ENCODE results near the gene SEC14L1.

Gene SEC14L1

GRCh38 chr17:77164483-77165091 is 23.8 kb downstream of the SEC14L1 start:
- no peak for DNase-seq

DNA sequence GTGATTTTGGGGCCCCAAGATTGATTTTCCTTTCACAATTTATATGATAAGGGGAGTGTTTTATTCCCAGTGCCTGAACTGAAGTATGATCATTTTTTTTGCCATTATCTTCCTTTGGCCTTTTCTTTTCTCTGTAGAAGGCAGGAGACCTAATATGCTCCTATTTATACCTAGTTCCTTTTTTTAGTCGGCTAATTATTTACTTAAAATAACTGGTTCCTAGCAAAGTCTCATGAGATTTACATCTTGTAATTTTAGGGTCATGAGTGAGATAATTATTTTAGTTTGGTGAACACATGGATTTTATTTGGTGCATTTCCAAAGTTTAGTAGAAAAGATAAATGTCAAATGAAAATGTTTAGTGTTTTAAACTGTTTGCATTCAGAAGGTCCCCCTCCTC is 24.8 kb downstream of the SEC14L1 start:
- DNase-seq = no peak

DNA sequence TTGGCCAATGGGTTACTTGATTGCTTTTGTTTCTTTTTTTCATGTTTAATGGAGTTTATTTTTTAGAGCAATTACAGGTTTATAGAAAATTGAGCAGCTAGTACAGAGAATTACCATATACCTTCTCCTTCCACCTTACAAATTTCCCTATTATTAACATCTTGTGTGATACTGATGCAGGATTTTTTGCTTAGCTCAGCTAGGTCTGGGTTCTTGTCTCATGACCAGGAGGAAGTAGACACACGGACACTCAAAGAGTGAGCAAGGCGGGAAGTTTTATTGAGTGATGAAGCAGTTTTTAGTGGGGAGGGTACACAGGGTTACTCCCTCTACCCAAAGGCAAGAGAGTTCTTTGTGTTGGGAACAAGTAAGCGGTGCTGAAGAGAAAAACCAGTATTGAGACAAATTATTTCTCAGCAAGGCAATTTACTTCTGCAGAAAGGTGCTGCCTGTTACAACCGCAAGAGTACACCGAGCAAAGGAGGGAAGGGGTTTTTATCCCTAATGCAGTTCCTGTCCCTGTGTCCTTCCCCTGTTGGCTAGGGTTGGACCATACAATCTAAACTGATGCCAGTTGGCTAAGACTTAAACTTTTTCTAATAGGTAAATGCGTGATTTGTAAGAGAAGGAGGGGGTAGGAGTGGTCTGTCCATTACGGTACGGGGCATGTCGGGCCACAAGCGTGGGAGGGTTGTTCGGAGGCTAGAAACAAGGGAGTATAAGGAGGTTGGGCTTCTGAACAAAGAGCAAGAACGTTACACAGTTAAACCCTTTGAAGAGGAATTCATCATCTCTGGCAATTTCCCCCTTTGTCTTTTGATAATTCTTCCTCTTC is 26.9 kb downstream of the SEC14L1 start:
- no peak for DNase-seq

- no peak for DNase-seq
Observed at GRCh38 chr17:77173104-77173503, 32.3 kb downstream of the SEC14L1 start.

DNA sequence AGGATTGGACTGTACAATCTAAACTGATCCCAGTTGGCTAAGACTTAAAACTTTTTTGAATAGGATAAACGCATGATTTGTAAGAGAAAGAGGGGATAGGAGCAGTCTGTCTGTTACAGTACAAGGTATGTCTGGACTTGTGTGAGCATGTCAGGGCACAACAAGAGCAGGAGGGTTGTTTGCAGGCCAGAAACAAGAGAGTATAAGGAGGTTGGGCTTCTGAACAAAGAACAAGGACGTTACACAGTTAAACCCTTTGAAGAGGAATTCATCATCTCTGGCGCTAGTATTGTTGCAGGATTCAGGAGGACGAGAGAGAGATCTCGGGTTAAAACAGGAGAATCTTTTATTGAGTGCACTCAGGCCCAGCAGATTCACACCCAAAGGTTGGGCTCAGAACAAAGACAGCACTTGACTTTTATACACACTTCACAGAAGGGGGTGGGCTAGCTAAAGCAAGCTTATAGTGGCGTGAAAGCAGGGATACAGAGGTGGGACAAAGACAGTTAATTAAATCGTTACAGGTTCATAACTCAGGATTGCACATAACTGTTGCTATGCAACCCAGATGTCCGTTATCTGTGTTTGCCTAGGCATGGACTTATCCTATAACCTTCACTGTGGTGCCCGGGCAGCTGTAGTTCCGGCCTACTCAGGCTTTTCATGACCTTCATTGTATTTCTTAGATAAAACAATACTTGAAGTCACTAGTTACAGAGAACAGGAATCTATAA is 34.3 kb downstream of the SEC14L1 start:
- DNase-seq = no peak

GRCh38 chr17:77177002-77177741 is 36.4 kb downstream of the SEC14L1 start:
- DNase-seq = no peak

GRCh38 chr17:77178050-77178449 is 37.3 kb downstream of the SEC14L1 start:
- no peak for DNase-seq

GRCh38 chr17:77178563-77178962 is 37.8 kb downstream of the SEC14L1 start:
- DNase-seq = no peak

DNA sequence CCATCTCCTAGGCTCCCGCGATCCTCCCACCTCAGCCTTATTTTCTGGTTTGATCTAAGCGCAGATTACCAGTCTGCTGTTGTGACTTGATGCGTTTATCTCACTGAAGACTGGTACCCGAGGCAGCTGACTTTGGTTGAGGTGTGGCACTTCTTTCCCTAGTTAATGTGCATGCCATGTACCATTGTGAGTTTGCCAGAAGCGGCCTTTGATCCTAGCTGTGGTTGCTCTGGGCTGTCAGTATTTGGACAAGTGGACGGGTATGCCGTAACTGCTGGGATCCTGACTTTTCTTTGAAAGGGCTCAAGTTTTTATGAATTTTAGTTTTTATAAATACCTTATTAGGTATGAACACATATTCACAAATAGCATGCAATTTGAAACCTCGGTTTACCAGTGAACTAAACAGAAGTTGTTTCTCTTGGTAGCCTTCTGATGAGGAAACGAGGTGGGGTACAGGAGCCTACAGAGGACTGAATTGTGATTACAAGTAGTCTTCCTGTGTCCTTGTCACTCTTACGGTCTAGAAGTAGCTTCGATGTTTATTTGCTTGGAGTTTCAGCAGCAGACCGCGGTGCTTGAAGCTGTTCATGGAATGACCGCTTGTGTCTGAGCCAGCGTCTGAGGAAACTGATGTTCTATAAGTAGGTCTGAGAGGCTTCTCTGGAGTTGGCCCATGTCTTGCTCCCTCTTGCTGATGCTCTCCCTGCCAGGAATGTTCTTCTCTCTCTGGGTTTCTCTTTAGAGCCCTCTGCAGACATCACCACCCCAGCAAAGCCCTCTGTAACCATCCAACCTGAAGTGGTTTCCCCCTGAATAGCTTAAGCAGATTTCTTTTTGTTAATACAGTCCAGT is 40.0 kb downstream of the SEC14L1 start:
- no peak for DNase-seq

DNA sequence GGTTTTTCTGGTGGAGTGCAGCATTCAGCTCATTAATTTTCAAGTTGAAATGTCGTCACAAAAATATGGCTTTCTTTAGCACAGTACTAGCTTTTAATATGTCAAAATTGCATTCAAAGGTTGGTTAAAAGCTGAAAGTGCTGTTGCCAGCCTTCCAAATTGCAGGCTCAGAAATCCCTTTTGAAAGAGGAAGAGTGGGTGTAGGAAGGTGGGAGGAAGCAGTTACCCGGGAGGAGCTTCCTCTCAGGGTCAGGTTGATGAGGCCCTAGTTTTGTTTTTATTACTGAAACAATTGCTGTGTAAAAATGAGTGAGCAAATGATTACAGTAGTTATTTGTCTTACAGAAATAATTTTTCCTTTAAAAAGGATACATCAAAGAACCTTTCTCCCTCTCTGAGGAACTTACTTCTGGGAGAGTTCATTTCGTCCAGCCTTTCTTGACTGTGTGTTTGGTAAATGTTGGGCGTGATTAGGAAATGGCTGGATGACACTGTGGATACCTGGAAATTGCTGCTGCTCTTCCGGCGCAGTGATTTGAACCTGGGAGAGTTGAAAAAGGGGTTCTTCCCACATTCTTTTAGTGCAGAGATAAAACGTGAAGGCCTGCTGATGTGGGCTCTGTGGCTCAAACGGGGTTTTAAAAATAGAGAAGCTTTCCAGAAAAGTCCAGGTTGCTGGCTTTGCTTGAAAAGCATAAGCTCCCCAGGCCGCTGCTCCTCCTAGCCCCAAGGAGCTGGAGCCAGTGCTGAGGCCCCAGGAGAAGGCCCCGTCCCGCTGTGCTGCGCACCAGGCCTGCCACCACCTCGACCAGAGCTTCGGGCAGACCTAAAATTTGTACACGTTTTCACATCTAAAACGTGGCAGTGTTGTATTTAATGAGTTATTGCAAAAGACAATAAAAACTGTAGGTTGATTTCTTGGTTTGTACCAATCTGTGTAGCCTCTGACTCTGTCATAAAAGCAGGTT is 41.7 kb downstream of the SEC14L1 start:
- DNase-seq = no peak

GRCh38 chr17:77184474-77184873 is 43.7 kb downstream of the SEC14L1 start:
- no peak for DNase-seq

DNA sequence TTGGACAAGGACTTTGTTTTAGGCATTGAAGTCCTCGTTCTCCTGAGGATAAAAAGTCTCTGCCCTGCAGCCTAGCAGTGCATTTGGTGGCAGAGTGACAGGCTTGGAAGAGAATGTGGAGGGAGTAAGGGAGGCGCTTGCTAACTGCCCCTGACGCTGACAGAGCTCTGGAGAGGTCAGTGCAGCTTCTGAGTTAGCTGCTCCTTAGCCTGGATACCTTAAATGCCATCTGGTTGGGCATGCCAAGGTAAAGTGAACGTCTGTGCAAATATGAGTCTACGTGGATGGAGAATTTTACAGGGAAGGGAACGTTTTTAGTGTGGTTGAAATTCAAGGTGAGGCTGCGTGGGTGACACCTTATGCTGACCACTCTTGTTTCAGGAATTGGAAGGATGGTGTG is 44.4 kb downstream of the SEC14L1 start:
- no peak for DNase-seq

- DNase-seq = no peak
Observed at GRCh38 chr17:77186141-77186604, 45.4 kb downstream of the SEC14L1 start.

GRCh38 chr17:77188084-77189066 is 47.6 kb downstream of the SEC14L1 start:
- DNase-seq = no peak

DNA sequence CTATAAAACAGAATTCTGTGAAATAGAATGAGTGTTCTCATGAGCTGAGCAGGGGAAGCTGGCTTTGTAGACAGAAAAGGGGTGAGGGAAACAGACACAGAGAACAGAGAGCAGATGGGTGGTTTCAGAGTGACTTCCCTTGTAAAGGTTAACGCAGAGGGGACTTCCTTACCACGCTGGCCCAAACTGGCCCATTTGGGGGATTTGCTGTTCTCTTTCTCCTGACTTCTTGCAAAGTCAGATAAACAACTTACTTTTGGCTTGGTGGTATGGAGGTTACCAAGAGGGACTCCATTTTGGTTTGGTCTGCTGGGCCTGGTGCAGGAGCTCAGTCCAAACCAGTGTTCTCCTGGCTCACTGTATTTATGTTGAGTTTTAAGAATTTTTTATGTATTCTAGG is 48.4 kb downstream of the SEC14L1 start:
- no peak for DNase-seq

DNA sequence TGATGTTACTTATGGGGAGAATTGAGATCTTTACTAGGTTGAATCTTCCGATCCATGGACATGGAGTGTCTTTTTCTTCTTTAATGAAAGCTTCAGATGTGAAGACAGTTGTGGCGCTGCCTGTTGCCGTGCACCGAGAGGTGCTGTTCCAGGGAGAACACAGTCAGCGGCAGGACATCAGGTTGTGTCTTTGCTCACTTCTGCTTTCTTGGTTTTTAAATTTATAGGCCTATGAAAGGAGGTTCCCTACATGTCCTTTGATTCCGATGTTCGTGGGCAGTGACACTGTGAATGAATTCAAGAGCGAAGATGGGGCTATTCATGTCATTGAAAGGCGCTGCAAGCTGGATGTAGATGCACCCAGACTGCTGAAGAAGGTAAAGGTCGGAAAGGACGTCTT is 49.8 kb downstream of the SEC14L1 start:
- DNase-seq = no peak

GRCh38 chr17:77191244-77191643 is 50.5 kb downstream of the SEC14L1 start:
- no peak for DNase-seq

GRCh38 chr17:77193653-77194052 is 52.9 kb downstream of the SEC14L1 start:
- DNase-seq = no peak

GRCh38 chr17:77194179-77194578 is 53.4 kb downstream of the SEC14L1 start:
- no peak for DNase-seq

DNA sequence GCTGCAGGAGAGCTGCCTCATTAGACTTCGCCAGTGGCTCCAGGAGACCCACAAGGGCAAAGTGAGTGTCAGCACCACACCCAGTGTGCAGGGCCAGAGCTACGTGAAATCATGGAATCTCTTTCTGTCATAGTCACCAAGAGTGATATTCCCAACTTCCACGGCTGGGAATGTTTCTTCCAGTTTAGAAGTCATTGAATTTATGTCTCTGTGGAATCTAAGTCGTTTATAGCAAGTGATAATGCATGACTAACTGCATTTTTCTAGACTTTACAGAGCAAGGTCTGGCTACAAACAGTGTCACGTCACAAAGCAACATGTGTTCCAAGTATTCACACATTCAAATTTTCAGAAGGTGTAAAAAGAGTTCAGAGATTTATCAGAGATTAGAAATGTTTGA is 55.5 kb downstream of the SEC14L1 start:
- no peak for DNase-seq

Measured in activated CD4-positive, CD25-positive, alpha-beta regulatory T cell (primary cell).